Measurements from ENCODE around the gene C2orf74. TPM values are rescaled to one million over a fixed set of nuclear protein-coding genes. Genes with fewer than 3 reads are reported as not detected.
A peak's percentile ranks its signal among the peaks of the same experiment; 100 is the strongest.

C2orf74 gene
- total RNA-seq: 17.4 TPM
- long read RNA-seq, transcript C2orf74-202 (4 exons, 879 nt): major isoform, 7 of 16 reads
- long read RNA-seq, partial matches to known transcripts: 1 of 16 reads
- long read RNA-seq, other reads (novel, unspliced or antisense): 8 of 16 reads

DNA sequence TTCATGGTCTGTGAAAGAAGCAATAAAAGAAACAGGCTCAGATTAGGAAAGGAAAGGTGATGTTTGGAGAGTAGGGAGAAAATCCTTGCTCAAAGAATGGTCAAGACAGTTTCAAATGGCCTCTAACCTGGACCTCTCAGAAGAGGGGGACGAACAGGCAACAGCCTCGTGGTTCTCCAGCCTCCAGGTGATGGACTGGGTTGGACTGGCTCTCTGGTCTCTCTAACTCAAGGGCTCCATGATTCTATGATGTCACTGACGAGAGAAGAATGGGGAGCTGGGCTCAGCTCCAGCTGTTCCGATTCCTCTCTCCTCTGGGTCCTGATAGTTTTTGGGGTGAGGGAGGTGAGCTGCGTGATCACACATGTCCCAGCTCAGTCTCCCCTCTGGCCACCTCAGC is at the start of gene C2orf74:
C2orf74 (plus strand) TSS at position 301 of the 400 bp plus-strand sequence. CDS start 327 bp downstream, outside the sequence.
- Histone ChIP-seq H3K27ac (no peak within 1 kb of the TSS), H3K27me3 (ENCODE audit: low read depth) (no peaks in the 10 kb centered on the region), H3K9me3 (no peaks in the 10 kb centered on the region), H3K36me3 (peaks cover 59% of the 10 kb centered on the region), H3K4me3 (no peak within 1 kb of the TSS), H3K4me1 (no peaks in the 10 kb centered on the region)
- ATAC-seq (no peak), DNase-seq (no peak)
- intact Hi-C loops (cut with DNase I): no loop called here
- TF ChIP-seq, protein P1, sequence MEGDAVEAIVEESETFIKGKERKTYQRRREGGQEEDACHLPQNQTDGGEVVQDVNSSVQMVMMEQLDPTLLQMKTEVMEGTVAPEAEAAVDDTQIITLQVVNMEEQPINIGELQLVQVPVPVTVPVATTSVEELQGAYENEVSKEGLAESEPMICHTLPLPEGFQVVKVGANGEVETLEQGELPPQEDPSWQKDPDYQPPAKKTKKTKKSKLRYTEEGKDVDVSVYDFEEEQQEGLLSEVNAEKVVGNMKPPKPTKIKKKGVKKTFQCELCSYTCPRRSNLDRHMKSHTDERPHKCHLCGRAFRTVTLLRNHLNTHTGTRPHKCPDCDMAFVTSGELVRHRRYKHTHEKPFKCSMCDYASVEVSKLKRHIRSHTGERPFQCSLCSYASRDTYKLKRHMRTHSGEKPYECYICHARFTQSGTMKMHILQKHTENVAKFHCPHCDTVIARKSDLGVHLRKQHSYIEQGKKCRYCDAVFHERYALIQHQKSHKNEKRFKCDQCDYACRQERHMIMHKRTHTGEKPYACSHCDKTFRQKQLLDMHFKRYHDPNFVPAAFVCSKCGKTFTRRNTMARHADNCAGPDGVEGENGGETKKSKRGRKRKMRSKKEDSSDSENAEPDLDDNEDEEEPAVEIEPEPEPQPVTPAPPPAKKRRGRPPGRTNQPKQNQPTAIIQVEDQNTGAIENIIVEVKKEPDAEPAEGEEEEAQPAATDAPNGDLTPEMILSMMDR (IDR thresholded peaks at IDR 0.05): no peak

GRCh38 chr2:61114147-61114546 is 47.8 kb upstream of the C2orf74 start:
- intact Hi-C loops (cut with DNase I): no loop called here
- ATAC-seq (no peak), DNase-seq (no peak)
- no peaks in the 10 kb centered on the region for H3K9me3 ChIP-seq
- H3K4me3 ChIP-seq: no peak overlapping the region
- H3K27ac ChIP-seq: no peak overlapping the region
- H3K27me3 ChIP-seq (ENCODE audit: low read depth): no peaks in the 10 kb centered on the region
- TF ChIP-seq, protein P1 (IDR thresholded peaks at IDR 0.05): no peak
- peaks cover 31% of the 10 kb centered on the region for H3K36me3 ChIP-seq
- H3K4me1 ChIP-seq: no peaks in the 10 kb centered on the region

DNA sequence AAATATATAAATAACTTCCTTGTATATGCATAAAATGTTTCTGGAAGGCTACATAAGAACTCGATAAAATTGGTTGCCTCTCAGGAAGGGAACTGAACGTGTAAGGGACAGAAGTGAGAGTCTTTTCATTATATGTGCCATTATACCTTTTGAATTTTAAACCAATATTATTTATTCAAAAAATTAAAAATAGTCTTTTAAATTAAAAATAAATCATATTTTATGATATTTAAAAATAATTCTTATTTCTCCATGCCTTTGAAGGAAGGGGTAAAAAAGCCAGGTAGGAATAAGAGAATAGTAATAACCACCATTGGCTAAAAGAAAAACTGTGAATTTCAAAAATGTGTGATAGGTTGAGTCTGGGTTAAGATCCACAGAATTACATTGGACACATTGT is 45.7 kb upstream of the C2orf74 start:
- no peak overlapping the region for H3K4me3 ChIP-seq
- no peak for ATAC-seq
- DNase-seq: no peak
- H3K27ac ChIP-seq: no peak overlapping the region
- no peaks in the 10 kb centered on the region for H3K9me3 ChIP-seq
- TF ChIP-seq, protein P1 (IDR thresholded peaks at IDR 0.05): no peak
- H3K36me3 ChIP-seq: peaks cover 41% of the 10 kb centered on the region
- intact Hi-C loops (cut with DNase I): no loop called here
- H3K4me1 ChIP-seq: no peaks in the 10 kb centered on the region
- H3K27me3 ChIP-seq (ENCODE audit: low read depth): no peaks in the 10 kb centered on the region

DNA sequence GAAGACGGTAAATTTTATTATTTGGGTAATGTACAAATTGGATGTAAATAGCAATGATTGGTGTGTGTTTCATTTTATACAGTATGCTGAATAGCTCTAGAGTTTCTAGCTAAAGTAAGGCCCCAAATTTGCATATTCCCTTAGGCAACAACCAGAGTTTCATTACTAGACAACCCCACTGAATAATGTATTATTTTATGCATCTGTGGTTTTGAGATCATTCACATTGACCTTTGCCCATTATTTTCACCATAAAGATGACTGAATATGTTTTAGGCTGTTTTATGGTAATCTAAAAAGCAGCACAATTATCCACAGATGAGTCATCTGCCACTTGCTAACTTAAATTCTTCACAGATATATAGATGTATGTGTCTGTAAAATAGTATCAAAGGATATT is 44.5 kb upstream of the C2orf74 start:
- peaks cover 41% of the 10 kb centered on the region for H3K36me3 ChIP-seq
- TF ChIP-seq, protein P1 (IDR thresholded peaks at IDR 0.05): no peak
- no peaks in the 10 kb centered on the region for H3K4me1 ChIP-seq
- H3K27ac ChIP-seq: no peak overlapping the region
- H3K9me3 ChIP-seq: no peaks in the 10 kb centered on the region
- DNase-seq (no peak), ATAC-seq (no peak)
- intact Hi-C loops (cut with DNase I): no loop called here
- no peaks in the 10 kb centered on the region for H3K27me3 ChIP-seq (ENCODE audit: low read depth)
- H3K4me3 ChIP-seq: no peak overlapping the region

GRCh38 chr2:61125123-61125710 is 36.8 kb upstream of the C2orf74 start:
- H3K4me3 ChIP-seq: no peak overlapping the region
- H3K27ac ChIP-seq: no peak overlapping the region
- peak; percentile 38 to 52 for ATAC-seq
- intact Hi-C loops (cut with DNase I): no loop called here
- no peak for DNase-seq
- peaks cover 10% of the 10 kb centered on the region for H3K36me3 ChIP-seq
- peaks cover 4% of the 10 kb centered on the region for H3K9me3 ChIP-seq
- TF ChIP-seq, protein P1 (IDR thresholded peaks at IDR 0.05): no peak
- H3K27me3 ChIP-seq (ENCODE audit: low read depth): no peaks in the 10 kb centered on the region
- H3K4me1 ChIP-seq: no peaks in the 10 kb centered on the region
